Stimulated activated CD4-positive, alpha-beta T cell treated with anti-CD3 and anti-CD28 coated beads, Interleukin-4, amount 100 ng/mL, for 4 hours (primary cell): ENCODE results near the gene FAM193B.
A peak's percentile ranks its signal among the peaks of the same experiment; 100 is the strongest.

Experiments used
- DNase-seq, 2 experiments: peaks; one replicate each; pipeline ENCODE4 v3.0.0-alpha.2; 2020

FAM193B gene

GRCh38 chr5:177554474-177555111 is at the start of gene FAM193B:
Gene FAM193B (minus strand): TSS chr5:177554563. CDS start chr5:177554458, 105 bp downstream.
- peak; percentile 93 to 94 for DNase-seq

- DNase-seq, result no peak
These were observed 49.8 kb upstream of the FAM193B start for GRCh38 chr5:177604116-177604521.

- no peak for DNase-seq
These were observed 49.3 kb upstream of the FAM193B start for GRCh38 chr5:177603631-177604030.

- DNase-seq, result no peak
These were observed 48.1 kb upstream of the FAM193B start for GRCh38 chr5:177602458-177602830.

- DNase-seq, result no peak
These were observed 47.5 kb upstream of the FAM193B start for GRCh38 chr5:177601577-177602457.

GRCh38 chr5:177601126-177601525 is 46.8 kb upstream of the FAM193B start:
- DNase-seq, result no peak

- DNase-seq, result no peak
These were observed 46.2 kb upstream of the FAM193B start for GRCh38 chr5:177600508-177601018.

GRCh38 chr5:177599731-177600507 is 45.6 kb upstream of the FAM193B start, which contains the start of gene B4GALT7:
Gene B4GALT7 (plus strand): TSS chr5:177600132. CDS start chr5:177600211, 79 bp downstream.
- peak; percentile 79 to 91 for DNase-seq

- DNase-seq, result no peak
These were observed 44.1 kb upstream of the FAM193B start for GRCh38 chr5:177598477-177598876.

GRCh38 chr5:177596775-177597238 is 42.4 kb upstream of the FAM193B start:
- no peak for DNase-seq

- DNase-seq, result no peak
These were observed 41.8 kb upstream of the FAM193B start for GRCh38 chr5:177595991-177596774.

- no peak for DNase-seq
These were observed 40.7 kb upstream of the FAM193B start for GRCh38 chr5:177595026-177595585.

- DNase-seq, result no peak
These were observed 39.7 kb upstream of the FAM193B start for GRCh38 chr5:177594071-177594470.

GRCh38 chr5:177593511-177593910 is 39.1 kb upstream of the FAM193B start:
- no peak for DNase-seq

GRCh38 chr5:177592905-177593304 is 38.5 kb upstream of the FAM193B start:
- DNase-seq, result no peak

- DNase-seq, result peak; percentile 85 to 88
These were observed 37.9 kb upstream of the FAM193B start, which contains the start of gene TMED9 for GRCh38 chr5:177592010-177592834. Gene TMED9 (plus strand): TSS chr5:177592203. CDS start chr5:177592215, 12 bp downstream.

GRCh38 chr5:177591690-177592009 is 37.3 kb upstream of the FAM193B start:
- DNase-seq, result no peak

GRCh38 chr5:177590406-177590805 is 36.0 kb upstream of the FAM193B start:
- DNase-seq, result no peak

GRCh38 chr5:177588413-177588909 is 34.1 kb upstream of the FAM193B start:
- DNase-seq, result no peak

- no peak for DNase-seq
These were observed 24.0 kb upstream of the FAM193B start for GRCh38 chr5:177578316-177578715.

GRCh38 chr5:177576169-177576568 is 21.8 kb upstream of the FAM193B start:
- no peak for DNase-seq
